GM12865 (cell line): Measurements from ENCODE around the gene MYRFL.

Experiments
- DNase-seq: peaks from one replicate; pipeline ENCODE4 v3.0.0; 2010; ENCODE audit warnings: low read depth
- H3K4me3 ChIP-seq: 2 replicates; pipeline ENCODE4 v1.5.1; 2011; ENCODE audit warnings: mild to moderate bottlenecking, low read depth, low read length, control low read depth
- CTCF ChIP-seq: IDR thresholded peaks from 2 replicates; pipeline ENCODE4 v1.5.1; 2011; ENCODE audit warnings: low read length, control low read depth, low read depth, inconsistent platforms; ENCODE audit not compliant: insufficient read depth; ENCODE audit errors: missing control alignments

MYRFL gene

GRCh38 chr12:69881771-69882170 lies 56.7 kb downstream of the MYRFL start:
- no peak for DNase-seq
- no peak for TF ChIP-seq CTCF
- H3K4me3 ChIP-seq, result no peak overlapping the region

- DNase-seq, result no peak
- no peak overlapping the region for H3K4me3 ChIP-seq
- TF ChIP-seq CTCF, result no peak
Measured at GRCh38 chr12:69884386-69884785, 59.4 kb downstream of the MYRFL start.

GRCh38 chr12:69885658-69886057 lies 60.6 kb downstream of the MYRFL start:
- no peak overlapping the region for H3K4me3 ChIP-seq
- DNase-seq, result no peak
- TF ChIP-seq CTCF, result no peak

GRCh38 chr12:69886109-69886508 lies 61.1 kb downstream of the MYRFL start:
- no peak for TF ChIP-seq CTCF
- H3K4me3 ChIP-seq, result no peak overlapping the region
- no peak for DNase-seq

GRCh38 chr12:69886715-69887114 lies 61.7 kb downstream of the MYRFL start:
- TF ChIP-seq CTCF, result no peak
- no peak overlapping the region for H3K4me3 ChIP-seq
- DNase-seq, result no peak

GRCh38 chr12:69888901-69889300 lies 63.9 kb downstream of the MYRFL start:
- no peak for DNase-seq
- no peak overlapping the region for H3K4me3 ChIP-seq
- TF ChIP-seq CTCF, result no peak

GRCh38 chr12:69894800-69895383 lies 69.9 kb downstream of the MYRFL start:
- no peak for TF ChIP-seq CTCF
- DNase-seq, result no peak
- no peak overlapping the region for H3K4me3 ChIP-seq
